Panc1 (cell line): ENCODE data around the gene PRDM1.

Experiments used
- CTCF ChIP-seq: fragments of 450-650 bp; IDR thresholded peaks from 2 replicates; pipeline ENCODE4 v1.5.1; 2017; ENCODE audit warnings: mild to moderate bottlenecking
- POLR2AphosphoS5 ChIP-seq: IDR thresholded peaks from 2 replicates; pipeline ENCODE4 v1.6.1; 2012; ENCODE audit warnings: mild to moderate bottlenecking, low read depth, low read length, moderate library complexity
- REST ChIP-seq, 2 experiments: IDR thresholded peaks; 2 replicates each; pipeline ENCODE4 v1.6.1; 2011 to 2012; ENCODE audit warnings: low read depth in 2 of 2, control low read depth in 1 of 2, low read length in 1 of 2, mild to moderate bottlenecking in 1 of 2, moderate library complexity in 1 of 2; ENCODE audit not compliant: insufficient read depth in 1 of 2
- SIN3A ChIP-seq: IDR thresholded peaks from 2 replicates; pipeline ENCODE4 v1.6.1; 2012; ENCODE audit warnings: low read depth, mild to moderate bottlenecking, low read length, moderate library complexity, borderline replicate concordance; ENCODE audit not compliant: insufficient read depth

GRCh38 chr6:106084106-106084988 is 1.8 kb upstream of the PRDM1 start:
- peak; percentile 89 for TF ChIP-seq CTCF
- TF ChIP-seq SIN3A, result no peak
- no peak for TF ChIP-seq POLR2AphosphoS5
- TF ChIP-seq REST (IDR thresholded peaks at IDR 0.05; ENCODE audit: insufficient read depth in 1 of 2, low read depth in 2 of 2, low read length in 1 of 2), result no peak
